Right atrium auricular region (tissue), 2 donors: ENCODE data around the gene CCDC15. TPM values are rescaled to one million over a fixed set of nuclear protein-coding genes. Genes with fewer than 3 reads are reported as not detected.

Source experiments
- DNase-seq: peaks from one replicate; pipeline ENCODE4 v3.0.0-alpha.2; 2019; ENCODE audit warnings: low spot score
- H3K27ac ChIP-seq, 2 donors: fragments of 200-600 bp; sonication (generic); 1 replicate in 1 of 2; 2 replicates in 1 of 2; pipeline ENCODE4 v1.5.1; 2016 to 2019
- H3K27me3 ChIP-seq, 2 donors: fragments of 200-600 bp; sonication (generic); one replicate each; pipeline versions ENCODE4 v1.5.1 to v1.6.0; 2017 to 2019
- H3K36me3 ChIP-seq: fragments of 200-600 bp; sonication (generic); one replicate; pipeline ENCODE4 v1.5.1; 2016
- H3K4me1 ChIP-seq, 2 donors: fragments of 200-600 bp; sonication (generic); one replicate each; pipeline versions ENCODE4 v1.5.1 to v1.6.0; 2017 to 2019
- H3K4me3 ChIP-seq, 2 donors: fragments of 200-600 bp; sonication (generic); 1 replicate in 1 of 2; 2 replicates in 1 of 2; pipeline ENCODE4 v1.5.1; 2017 to 2019; ENCODE audit warnings: mild to moderate bottlenecking in 1 of 2, moderate library complexity in 1 of 2
- H3K9me3 ChIP-seq, 2 donors: fragments of 200-600 bp; sonication (generic); one replicate each; pipeline ENCODE4 v1.5.1; 2019
- CTCF ChIP-seq, 2 donors: fragments of 200-600 bp; sonication (generic); IDR thresholded peaks; one replicate each; pipeline ENCODE4 v1.5.1; 2019; ENCODE audit warnings: antibody characterized with exemption in 2 of 2
- total RNA-seq, 2 donors: library from RNA; depleted of rRNA; stranded (reverse); fragments of >200 nt; gene quantifications; one replicate each; pipeline ENCODE4 v1.1.0, GENCODE V29; 2016

The CCDC15 gene
- total RNA-seq, 2 donors from 2014 or later, result 0.24 TPM; not detected in 1

DNA sequence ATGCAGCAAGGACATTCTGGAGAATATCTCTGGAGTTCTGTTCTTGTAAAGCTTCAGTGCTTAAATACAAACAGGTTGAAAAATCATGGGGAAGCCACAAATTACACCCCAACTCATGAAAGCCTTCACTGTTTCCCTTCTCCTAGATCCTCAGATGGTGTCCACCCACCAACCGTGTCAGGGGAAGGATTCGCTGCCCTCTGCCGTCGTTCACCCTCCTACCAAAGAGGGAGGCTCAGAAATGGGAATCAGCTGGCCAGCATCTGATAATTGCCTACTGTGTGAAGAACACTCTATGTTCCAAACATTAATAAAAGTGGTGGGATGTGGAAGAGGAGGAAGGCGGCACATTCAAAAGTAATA, 10.8 kb upstream of the CCDC15 start:
- Histone ChIP-seq H3K36me3 (no peaks in the 10 kb centered on the region), H3K27me3 (no peaks in the 10 kb centered on the region), H3K4me3 (no peak overlapping the region), H3K27ac (no peak overlapping the region), H3K9me3 (no peaks in the 10 kb centered on the region), H3K4me1 (no peaks in the 10 kb centered on the region)
- DNase-seq, result no peak
- TF ChIP-seq CTCF (IDR thresholded peaks at IDR 0.05), result no peak

DNA sequence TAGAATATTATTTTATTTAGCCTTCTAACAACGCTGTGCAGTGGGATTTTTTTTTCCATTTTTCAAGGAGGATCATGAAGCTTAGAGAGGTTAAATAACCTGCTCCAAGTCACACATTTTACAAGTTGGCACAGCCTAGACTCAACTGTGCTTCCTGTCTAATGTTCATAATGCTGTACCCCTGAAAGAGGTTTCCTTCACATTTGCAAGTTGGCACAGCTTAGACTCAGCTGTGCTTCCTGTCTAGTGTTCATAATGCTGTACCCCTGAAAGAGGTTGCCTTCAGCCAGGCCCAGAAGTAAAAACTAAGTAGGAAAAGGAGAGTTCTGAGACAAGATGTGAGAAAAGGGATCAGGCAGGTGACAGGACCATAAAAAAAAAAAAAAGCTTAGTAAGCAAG, 10.3 kb upstream of the CCDC15 start:
- DNase-seq, result no peak
- H3K36me3 ChIP-seq, result no peaks in the 10 kb centered on the region
- no peaks in the 10 kb centered on the region for H3K27me3 ChIP-seq
- no peak for TF ChIP-seq CTCF (IDR thresholded peaks at IDR 0.05)
- no peaks in the 10 kb centered on the region for H3K4me1 ChIP-seq
- H3K4me3 ChIP-seq, result no peak overlapping the region
- no peaks in the 10 kb centered on the region for H3K9me3 ChIP-seq
- no peak overlapping the region for H3K27ac ChIP-seq

DNA sequence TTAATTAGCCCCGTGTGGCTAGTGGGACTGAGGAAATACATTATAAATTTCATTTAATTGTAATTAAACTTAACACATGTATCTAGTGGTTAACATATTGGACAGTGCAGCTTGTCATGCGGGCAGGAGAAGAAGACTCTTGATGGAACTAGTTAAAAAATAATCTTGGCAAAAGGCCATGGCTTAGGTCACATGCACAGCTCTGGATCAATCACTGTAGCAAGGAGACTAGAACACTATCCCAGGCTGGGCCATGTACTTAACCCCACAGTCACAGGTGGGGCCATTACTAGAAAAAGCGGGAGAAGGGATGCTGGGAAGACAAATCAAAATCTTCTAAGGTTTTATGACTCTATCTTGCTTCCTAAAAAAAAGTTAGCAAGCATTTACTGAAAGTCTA, 9.4 kb upstream of the CCDC15 start:
- H3K9me3 ChIP-seq, result no peaks in the 10 kb centered on the region
- TF ChIP-seq CTCF (IDR thresholded peaks at IDR 0.05), result no peak

DNA sequence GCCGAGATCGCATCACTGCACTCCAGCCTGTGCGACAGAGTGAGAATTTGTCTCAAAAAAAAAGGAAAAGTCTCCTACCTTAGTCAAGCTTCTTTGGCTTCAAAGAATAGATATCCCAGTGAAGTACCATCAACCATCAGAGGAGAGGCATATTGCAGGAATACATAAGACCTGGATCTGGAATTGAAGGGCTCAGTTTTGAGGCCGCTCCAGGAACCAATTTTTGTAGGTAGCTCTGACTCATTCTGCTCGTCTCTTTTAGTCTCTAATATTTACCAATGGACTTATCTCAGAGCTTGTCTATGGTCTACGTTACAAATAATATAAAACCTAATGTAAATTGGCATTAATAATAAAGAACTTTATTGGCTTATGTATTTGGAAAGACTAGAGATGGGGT, 8.2 kb upstream of the CCDC15 start:
- TF ChIP-seq CTCF (IDR thresholded peaks at IDR 0.05), result no peak
- Histone ChIP-seq H3K9me3 (no peaks in the 10 kb centered on the region), H3K4me1 (no peaks in the 10 kb centered on the region), H3K4me3 (no peak overlapping the region), H3K27me3 (no peaks in the 10 kb centered on the region), H3K36me3 (no peaks in the 10 kb centered on the region), H3K27ac (no peak overlapping the region)
- DNase-seq, result no peak

More for the DNA sequence above, 9.4 kb upstream of the CCDC15 start:
- Histone ChIP-seq H3K36me3 (no peaks in the 10 kb centered on the region), H3K27me3 (no peaks in the 10 kb centered on the region), H3K27ac (no peak overlapping the region), H3K4me1 (no peaks in the 10 kb centered on the region), H3K4me3 (no peak overlapping the region)
- DNase-seq, result no peak

DNA sequence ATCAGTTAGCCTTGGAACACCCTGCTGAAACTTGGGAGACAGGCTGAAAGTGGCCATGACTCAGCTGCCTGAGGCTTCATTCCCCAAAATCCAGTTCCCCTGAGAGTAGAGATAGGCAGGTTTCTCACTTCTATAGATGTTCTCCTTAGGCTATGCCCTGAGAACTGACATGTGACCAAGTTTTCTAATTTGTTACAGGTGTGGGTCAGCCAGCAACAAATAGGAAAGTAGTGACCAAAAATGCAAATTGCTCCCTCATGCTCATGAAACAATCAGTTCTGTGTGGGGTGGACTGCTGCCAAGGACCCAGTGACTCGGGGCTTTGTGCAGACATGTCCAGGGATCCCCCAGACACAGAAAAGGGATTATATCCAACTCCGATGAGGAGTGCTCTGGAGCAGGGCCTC, 7.3 kb upstream of the CCDC15 start:
- TF ChIP-seq CTCF (IDR thresholded peaks at IDR 0.05), result no peak
- H3K9me3 ChIP-seq, result no peaks in the 10 kb centered on the region
- no peak for DNase-seq
- H3K36me3 ChIP-seq, result no peaks in the 10 kb centered on the region
- no peak overlapping the region for H3K27ac ChIP-seq
- H3K27me3 ChIP-seq, result no peaks in the 10 kb centered on the region
- H3K4me3 ChIP-seq, result no peak overlapping the region
- H3K4me1 ChIP-seq, result no peaks in the 10 kb centered on the region

DNA sequence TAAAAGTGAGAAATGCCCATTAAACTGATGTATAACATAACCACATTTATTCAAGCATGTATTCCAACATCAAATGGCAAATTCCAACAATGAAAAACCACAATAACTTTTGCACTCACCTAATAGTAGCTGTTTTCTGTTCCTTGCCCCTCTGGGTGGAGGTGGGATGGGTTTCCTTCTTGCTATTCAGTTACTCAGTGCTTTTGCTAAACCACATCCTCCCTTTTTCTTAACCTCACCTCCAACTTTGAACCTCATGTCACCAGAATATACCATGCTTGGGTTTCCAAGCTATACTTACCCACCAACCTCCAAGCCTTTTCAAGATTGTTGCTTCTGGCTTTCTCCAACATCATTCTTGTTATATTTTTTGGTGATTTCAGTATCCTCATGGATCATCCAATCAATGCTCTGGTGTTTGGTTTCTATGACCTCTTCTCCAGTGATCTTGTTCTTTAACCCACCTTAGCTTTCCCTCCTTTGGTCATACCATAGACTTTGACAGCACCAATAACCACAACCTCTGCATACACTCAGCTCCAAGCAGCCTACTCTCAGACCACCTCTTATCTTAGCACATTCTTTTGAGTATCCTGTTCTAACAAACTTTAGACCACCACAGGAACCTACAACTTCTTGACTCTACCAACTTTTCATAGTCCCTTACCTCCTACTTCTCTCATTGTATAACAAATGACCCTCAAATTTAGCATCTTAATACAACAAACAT, 3.2 kb upstream of the CCDC15 start:
- Histone ChIP-seq H3K27ac (no peak overlapping the region), H3K27me3 (no peaks in the 10 kb centered on the region), H3K4me3 (no peak overlapping the region), H3K4me1 (peaks cover 0 to 9% of the 10 kb centered on the region in 2 donors), H3K36me3 (no peaks in the 10 kb centered on the region), H3K9me3 (no peaks in the 10 kb centered on the region)
- TF ChIP-seq CTCF (IDR thresholded peaks at IDR 0.05), result no peak
- no peak for DNase-seq
